Measurements from ENCODE around the gene HVCN1.
A peak's percentile ranks its signal among the peaks of the same experiment; 100 is the strongest.

Gene HVCN1

GRCh38 chr12:110615171-110615570, 73.7 kb downstream of the HVCN1 start:
- no peak for DNase-seq (ENCODE audit: low read depth)

- peak; percentile 93 for DNase-seq (ENCODE audit: low read depth)
These were observed 74.9 kb downstream of the HVCN1 start, which contains the start of gene TCTN1 for GRCh38 chr12:110613771-110614684. Gene TCTN1 (plus strand): TSS chr12:110614129. CDS start chr12:110614183, 54 bp downstream.

DNA sequence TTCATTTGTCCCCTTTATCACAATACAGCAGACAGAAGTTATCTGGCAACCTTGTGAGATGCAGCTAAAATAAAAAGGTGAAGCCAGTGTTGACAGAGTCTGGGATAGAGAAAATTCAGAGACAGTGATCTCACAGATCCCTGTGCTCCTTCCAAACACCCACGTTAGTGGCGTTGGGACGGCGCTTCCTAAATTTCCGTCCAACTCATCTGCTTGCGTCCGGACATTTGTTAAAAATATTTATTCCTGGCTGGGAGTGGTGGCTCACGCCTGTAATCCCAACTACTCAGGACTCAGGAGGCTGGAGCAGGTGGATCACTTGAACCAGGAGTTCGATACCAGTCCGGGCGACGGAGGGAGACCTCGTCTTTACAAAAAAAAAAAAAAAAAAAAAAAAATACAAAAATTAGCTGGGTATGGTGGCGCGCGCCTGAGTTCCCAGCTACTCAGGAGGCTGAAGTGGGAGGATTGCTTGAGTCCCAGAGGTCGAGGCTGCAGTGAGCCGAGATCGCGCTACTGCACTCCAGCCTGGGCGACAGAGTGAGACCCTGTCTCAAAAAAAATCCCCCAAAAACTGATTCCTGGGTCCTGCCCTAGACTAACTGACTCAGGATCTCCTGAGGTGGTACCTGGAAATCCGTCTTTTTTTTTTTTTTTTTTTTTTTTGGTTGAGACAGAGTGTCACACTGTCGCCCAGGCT, 75.7 kb downstream of the HVCN1 start:
- no peak for DNase-seq (ENCODE audit: low read depth)

GRCh38 chr12:110606253-110606611, 82.7 kb downstream of the HVCN1 start:
- no peak for DNase-seq (ENCODE audit: low read depth)

- peak; percentile 20 for DNase-seq (ENCODE audit: low read depth)
These were observed 86.7 kb downstream of the HVCN1 start for GRCh38 chr12:110602085-110602814.

DNA sequence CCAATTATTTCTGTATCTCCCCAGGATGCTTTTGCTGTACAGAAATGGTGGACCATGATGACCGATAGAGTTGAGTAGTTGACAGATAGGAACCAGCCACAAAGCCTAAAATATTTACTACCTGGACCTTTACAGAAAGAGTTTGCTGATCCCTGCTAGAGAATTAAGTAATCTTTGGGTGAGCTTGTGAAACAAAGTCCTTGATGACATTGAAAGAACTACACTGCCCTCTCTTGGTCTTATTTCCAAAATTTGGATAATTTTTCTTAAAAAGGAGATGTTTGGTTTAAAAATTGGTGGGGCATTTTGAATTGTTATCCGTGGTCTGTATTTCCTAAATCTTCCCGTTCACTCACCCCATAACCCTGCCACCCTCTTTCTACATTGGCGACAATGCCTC, 88.7 kb downstream of the HVCN1 start:
- no peak for DNase-seq (ENCODE audit: low read depth)

DNA sequence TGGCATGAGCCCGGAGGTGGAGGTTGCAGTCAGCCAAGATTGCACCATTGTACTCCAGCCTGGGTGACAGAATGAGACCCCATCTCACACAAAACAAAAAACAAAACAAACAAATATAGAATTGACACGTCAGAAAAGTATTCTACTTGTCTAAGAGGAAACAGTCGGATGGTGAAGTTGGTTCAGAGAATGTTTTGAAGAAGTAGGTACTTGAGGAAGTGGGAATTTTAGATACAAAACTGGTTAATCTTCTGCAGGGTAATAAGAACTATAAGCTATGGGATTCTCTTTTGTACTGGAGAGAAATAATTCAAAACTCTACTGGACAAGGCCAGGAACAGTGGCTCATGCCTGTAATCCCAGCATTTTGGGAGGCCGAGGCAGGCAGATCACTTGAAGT, 89.6 kb downstream of the HVCN1 start:
- DNase-seq (ENCODE audit: low read depth) = no peak
